ENCODE measurements around the gene LCOR.
"Not testable (repeated sequence)": the region's sequence is repeated elsewhere in the genome, so short reads cannot be mapped to it uniquely, and the experiment has no call there.

The LCOR gene

GRCh38 chr10:96840841-96841518, 8.9 kb downstream of the LCOR start:
- no peak for DNase-seq

- DNase-seq: no peak
Observed at GRCh38 chr10:96842896-96843723, 11.0 kb downstream of the LCOR start.

GRCh38 chr10:96843823-96844222, 11.7 kb downstream of the LCOR start:
- DNase-seq: no peak

- DNase-seq: no peak
Observed at GRCh38 chr10:96846395-96846794, 14.3 kb downstream of the LCOR start.

GRCh38 chr10:96846926-96847325, 14.8 kb downstream of the LCOR start:
- no peak for DNase-seq

- not testable (repeated sequence) for DNase-seq
Observed at GRCh38 chr10:96847356-96847755, 15.3 kb downstream of the LCOR start.

- no peak for DNase-seq
Observed at GRCh38 chr10:96850113-96850512, 18.0 kb downstream of the LCOR start.

GRCh38 chr10:96850825-96851224, 18.7 kb downstream of the LCOR start:
- DNase-seq: no peak

- no peak for DNase-seq
Observed at GRCh38 chr10:96851281-96851680, 19.2 kb downstream of the LCOR start.

GRCh38 chr10:96856317-96856716, 24.2 kb downstream of the LCOR start:
- no peak for DNase-seq

GRCh38 chr10:96857301-96858012, 25.4 kb downstream of the LCOR start:
- no peak for DNase-seq

GRCh38 chr10:96858038-96858705, 26.1 kb downstream of the LCOR start:
- no peak for DNase-seq

- no peak for DNase-seq
Observed at GRCh38 chr10:96858706-96859050, 26.6 kb downstream of the LCOR start.

- DNase-seq: no peak
Observed at GRCh38 chr10:96860631-96861277, 28.7 kb downstream of the LCOR start.

- no peak for DNase-seq
Observed at GRCh38 chr10:96863922-96864543, 31.9 kb downstream of the LCOR start.

GRCh38 chr10:96873086-96873485, 41.0 kb downstream of the LCOR start:
- DNase-seq: no peak

- no peak for DNase-seq
Observed at GRCh38 chr10:96873756-96874467, 41.8 kb downstream of the LCOR start.

GRCh38 chr10:96878057-96878456, 46.0 kb downstream of the LCOR start:
- no peak for DNase-seq

- no peak for DNase-seq
Observed at GRCh38 chr10:96880575-96880974, 48.5 kb downstream of the LCOR start.

- DNase-seq: no peak
Observed at GRCh38 chr10:96889415-96890171, 57.5 kb downstream of the LCOR start.

GRCh38 chr10:96890172-96890513, 58.0 kb downstream of the LCOR start:
- DNase-seq: no peak
